HG02798 (cell line): ENCODE data around the gene TMEM35A.
A peak's percentile ranks its signal among the peaks of the same experiment; 100 is the strongest.
"Not testable (repeated sequence)": the region's sequence is repeated elsewhere in the genome, so short reads cannot be mapped to it uniquely, and the experiment has no call there.

Source experiments
- ATAC-seq: cut with Tn5 transposase; IDR thresholded peaks from one replicate; pipeline ENCODE4 v1.9.1; 2021; ENCODE audit warnings: mild to moderate bottlenecking; ENCODE audit not compliant: unreplicated experiment, poor library complexity

TMEM35A gene, protein sequence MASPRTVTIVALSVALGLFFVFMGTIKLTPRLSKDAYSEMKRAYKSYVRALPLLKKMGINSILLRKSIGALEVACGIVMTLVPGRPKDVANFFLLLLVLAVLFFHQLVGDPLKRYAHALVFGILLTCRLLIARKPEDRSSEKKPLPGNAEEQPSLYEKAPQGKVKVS

DNA sequence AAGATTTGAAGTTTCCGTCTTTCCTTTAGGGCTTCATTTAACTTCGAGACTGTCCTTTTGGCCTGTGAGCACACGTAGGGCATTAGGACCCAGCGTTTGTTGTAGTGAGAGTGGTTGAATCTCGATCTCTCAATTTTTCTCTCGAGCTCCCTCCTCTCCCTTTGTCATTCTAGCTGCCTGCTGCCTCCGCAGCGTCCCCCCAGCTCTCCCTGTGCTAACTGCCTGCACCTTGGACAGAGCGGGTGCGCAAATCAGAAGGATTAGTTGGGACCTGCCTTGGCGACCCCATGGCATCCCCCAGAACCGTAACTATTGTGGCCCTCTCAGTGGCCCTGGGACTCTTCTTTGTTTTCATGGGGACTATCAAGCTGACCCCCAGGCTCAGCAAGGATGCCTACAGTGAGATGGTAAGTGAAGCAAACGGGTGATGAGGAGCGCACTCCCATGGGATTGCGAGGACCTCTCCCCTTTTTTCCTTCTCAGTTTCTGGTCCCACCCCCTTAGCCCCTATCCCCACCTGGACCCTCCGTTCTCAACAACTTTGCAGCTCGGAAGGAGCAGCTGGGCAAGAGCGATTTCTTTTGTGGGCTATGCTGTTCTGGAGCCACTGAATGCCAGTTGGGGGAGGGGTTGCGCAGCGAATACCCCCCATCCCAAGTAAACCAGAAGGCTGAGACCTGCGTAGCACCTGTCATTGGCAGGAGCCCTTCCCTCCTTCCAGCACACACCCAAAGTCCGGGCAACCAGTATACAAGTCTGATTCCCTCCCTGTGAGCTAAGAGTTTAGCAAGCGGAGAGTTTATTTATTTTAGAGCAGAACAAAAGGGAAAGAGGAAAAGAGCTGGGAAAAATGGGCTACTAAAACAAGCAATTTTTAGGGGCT lies at the start of gene TMEM35A:
TMEM35A (plus strand) TSS at position 164 of the 883 bp plus-strand sequence; CDS start at position 288, 124 bp downstream.
- ATAC-seq: no peak

DNA sequence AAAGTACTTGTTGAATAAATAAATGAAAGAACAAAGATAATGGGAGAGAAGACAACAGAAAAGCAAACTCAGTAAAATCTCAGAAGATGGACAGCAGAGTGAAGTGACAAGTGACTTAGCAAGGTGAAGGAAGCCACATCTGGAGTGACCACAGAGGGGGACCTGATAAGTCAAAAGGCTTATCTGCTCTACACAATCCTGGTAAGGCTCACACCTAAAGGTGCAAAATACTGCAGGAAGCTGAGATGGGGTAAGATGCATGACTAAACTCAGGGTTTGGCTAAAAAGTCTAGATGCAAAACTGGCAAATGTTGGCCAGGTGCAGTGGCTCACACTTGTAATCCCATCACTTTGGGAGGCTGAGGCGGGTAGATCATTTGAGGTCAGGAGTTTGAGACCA lies 49.0 kb upstream of the TMEM35A start:
- ATAC-seq: no peak

DNA sequence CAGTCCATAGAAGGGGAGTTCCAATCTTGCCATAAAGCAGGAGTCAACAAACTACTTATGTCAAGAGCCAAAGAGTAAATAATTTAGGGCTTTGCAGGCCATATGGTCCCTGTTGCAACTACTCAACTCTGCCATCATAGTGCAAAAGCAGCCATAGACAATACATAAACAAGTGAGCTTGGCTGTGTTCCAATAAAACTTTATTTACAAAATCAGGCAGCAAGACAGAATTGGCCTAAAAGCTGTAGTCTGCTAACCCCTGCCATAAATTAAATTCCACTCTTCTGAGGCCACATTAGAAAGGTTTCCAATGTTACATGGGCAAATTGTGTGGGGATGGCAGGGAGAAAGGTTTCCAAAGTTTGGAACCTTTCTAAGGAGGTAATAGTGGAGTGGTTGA lies 41.4 kb upstream of the TMEM35A start:
- no peak for ATAC-seq

DNA sequence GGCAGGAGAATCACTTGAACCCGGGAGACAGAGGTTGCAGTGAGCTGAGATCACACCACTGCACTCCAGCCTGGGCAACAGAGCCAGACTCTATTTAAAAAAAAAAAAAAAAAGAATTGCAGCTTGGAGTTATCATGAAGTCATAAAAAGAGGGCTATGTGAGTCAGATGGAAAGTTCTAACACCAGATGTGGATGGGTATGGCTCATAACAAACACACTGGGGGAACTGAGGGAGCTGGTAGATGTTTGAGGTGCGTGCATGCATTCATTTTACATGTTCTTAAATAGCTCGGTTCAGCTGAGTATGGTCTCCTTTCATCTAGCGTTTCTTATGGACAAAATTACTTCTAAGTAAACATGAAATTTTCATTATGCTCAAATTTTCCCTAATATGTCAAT lies 38.5 kb upstream of the TMEM35A start:
- ATAC-seq: no peak

DNA sequence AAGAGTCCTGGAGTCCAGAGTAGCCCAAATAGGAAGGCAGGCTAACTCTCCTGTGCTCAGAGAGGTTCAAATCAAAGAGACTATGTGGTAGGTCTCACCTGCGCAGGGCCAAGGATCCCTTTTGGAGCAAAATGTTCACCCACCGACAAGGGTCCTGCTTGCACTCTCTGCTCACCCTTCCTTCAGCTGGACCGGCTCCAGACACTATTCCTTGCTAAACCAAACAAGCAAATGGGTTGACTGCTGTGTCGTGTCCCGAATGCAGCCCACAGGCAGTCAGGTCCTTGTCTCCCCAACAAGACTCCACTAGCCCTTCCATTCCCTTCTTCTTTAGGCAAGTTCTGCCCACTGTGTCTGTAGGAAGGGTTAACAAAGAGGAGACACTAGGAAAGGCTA lies 27.5 kb upstream of the TMEM35A start:
- no peak for ATAC-seq

DNA sequence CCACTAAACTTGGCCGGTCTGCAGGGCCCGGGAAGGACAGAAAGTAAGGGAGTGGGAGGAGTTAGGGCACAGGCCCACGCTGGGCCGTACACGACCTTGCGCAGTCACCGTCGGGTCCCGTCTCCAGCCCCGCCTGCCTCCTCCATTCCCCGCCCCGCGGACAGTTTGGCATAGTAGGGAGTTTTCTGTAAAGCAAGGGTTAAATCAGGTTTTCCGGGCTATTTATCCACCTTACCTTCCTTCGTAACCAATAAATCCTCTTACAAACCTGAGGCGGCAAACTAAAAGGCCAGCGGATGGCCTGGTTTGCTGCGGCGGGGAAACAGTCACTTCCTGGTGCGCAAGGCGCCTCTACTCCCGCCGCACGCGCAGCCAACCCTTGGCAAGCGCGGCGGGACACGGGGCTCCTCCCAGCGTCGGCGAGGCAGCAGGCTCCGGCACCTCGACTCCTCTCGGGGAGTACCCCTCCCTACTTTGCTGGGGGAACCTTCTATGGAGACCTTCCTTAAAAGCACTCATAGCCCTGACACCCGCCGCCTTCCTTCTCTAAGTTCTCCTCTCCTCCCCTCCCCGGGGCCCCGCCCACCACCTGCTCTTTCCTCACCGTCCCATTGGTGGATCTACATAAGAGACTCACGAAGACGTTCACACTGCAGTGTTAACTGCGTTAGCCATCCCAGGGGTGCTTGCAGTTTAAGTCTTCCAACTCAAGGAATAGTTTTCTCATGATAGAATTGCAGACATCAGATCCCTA lies 27.0 kb upstream of the TMEM35A start, which contains the start of gene TRMT2B:
TRMT2B (minus strand) TSS at position 563 of the 754 bp plus-strand sequence. CDS start 9,822 bp downstream, outside the sequence.
- peak; percentile 95 for ATAC-seq

DNA sequence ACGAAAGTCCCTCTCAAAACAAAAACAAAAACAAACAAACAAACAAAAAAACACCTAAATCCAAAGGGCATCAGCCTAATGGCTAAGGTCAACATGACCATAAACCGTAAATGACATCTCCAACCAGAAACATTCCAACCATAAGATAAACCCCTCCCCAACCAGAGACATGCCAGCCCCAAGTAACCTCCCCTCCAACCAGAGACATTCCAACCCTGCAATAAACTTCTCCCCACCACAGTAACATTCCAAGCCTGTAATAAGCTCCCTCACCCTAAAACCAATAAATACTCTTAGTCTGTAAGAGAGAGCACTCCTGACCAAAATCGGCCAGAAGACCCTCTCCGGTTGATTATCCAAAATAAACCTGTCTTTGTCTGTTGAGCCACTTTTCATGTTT lies 22.1 kb upstream of the TMEM35A start:
- ATAC-seq: not testable (repeated sequence)

DNA sequence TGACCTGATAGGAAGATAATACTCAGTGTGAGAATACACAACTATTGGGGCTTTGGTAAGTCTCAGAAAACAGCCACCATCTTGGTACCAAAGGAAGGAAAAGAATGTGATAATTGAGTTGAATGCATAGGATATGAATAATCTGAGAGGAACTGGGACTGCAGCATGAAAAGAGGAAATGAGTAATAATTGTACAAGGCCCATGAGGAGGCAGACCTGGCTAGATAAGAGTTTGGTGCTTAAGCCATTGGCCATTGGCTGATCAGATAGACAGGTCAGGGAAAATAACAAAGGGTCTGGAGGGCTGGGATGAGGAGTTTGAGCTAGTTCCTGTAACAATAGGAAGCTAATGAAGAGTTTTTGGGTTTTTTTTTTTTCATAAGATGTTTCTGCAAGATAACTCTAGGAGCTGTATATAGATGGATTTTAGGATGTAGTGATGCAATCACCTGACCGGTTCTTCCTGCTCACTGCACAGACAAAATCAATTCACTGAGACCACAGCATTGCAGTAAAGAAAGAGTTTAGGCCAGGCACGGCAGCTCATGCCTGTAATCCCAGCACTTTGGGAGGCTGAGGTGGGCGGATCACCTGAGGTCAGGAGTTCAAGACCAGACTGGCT lies 21.5 kb upstream of the TMEM35A start:
- ATAC-seq: peak; percentile 79

DNA sequence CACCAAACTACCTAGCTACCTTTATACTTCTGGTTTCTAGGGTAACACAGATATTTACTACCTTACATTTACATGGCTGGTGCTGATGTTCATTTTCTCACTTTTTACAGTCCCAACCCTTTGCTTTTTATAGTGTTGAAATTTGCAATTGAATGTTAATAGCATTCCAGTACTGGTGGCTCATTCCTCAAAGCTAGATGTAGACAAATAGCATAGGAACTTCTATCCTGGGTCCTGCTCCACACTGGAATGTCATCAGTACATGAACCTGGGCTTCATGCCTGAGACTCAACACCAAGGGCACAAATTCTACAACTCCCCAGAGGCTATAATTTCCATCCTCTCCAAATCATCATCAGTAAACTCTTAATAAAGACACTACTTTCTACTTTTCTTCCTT lies 16.5 kb upstream of the TMEM35A start:
- no peak for ATAC-seq

DNA sequence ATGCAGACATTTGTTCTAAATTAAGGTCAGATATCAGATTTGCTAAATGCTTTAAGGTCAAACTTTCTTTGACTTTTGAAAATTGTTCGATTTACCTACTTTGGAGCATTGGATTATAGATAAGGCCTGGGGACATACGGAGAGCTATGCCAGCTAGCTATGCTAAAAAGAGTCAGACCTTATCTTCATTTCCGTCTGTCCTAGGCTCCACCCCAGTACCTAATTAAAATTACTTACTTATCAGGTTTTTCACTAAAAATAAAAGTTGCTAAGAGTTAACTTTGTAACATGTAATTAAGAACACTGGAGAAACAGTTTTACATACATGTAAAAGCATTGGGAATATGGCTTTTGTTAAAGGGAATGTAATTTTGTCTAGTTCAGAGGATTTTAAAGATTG lies 7.1 kb upstream of the TMEM35A start:
- no peak for ATAC-seq

DNA sequence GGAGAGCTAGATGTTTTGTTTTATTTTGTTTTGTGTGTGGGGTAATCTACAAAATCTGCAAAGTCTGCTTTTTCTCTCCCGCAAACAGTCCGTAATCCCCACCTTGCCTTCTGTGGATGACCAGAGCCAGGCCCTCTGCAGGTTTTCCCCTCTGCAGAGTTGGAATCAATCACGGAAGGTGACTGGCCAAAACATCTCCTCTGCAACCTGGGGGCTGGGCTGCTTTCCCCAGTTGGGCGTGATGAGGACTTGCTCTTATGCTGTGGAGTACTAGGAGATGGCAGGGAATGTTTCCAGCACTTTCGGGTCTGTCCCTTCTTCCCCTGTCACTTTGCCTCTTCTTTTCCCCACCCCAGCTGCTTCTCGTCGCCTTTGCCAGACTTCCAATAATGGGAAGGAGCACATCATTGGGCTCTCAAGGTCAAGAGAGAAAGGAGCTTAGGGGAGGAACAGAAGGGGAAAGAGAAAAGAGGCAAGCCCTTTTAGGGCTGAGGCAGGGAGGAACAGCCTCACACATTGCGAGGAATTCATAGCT lies 1.1 kb downstream of the TMEM35A start:
- no peak for ATAC-seq

DNA sequence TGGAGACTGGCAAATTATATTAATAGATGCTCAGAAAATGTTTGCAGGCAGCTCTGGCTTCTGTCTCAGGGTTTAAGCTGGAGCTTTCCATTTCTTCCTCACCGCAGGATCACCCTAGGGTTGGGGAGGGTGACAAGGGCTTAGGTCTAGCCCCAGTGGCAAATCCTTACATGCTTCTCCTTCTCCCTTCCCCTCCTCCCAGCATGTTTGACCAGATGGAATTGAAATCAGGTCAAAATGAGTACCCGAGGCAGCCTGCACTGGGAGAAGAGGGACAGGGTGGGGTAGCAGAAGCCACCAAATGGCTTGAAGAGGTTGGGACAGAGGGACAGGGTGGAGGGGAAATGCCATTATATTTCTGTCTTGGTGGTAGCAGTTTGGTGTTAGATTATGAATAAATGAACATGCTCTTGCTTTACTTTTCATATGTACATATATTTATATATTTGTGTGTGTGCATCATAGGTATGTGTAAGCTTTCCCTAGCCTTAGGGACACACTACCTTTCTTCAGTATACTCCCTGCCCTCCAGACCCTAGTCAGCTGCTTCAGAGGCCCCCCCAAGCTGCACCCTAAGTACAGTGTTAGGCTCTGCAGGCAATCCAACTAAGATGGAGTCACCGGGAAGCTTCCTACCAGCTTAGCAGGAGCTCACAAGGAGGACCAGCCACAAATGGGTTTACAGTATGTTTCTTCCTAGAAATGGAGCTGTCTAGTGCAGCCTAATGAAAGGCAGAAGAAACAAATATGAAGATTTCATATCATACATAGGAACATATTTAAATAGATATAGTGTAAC lies 1.8 kb downstream of the TMEM35A start:
- no peak for ATAC-seq

DNA sequence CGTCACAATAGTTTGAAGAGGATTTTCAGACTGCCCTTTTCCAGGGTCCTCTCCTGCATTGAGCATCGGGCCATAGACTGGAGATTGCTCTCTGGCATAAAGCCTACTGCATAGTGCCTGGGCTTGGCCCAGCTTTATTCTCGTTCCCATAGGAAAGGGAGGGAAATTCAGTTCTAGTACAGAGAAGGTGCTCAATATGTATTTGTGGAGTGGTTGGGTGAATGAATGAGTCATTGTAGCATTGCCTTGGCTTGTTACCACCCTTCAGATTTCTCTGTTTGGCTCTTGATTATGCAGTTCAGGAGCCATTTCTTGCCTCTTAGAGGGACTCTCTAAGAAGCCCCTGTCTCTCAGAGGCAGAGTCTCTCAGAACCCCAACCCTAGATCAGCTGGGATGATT lies 2.6 kb downstream of the TMEM35A start:
- no peak for ATAC-seq

DNA sequence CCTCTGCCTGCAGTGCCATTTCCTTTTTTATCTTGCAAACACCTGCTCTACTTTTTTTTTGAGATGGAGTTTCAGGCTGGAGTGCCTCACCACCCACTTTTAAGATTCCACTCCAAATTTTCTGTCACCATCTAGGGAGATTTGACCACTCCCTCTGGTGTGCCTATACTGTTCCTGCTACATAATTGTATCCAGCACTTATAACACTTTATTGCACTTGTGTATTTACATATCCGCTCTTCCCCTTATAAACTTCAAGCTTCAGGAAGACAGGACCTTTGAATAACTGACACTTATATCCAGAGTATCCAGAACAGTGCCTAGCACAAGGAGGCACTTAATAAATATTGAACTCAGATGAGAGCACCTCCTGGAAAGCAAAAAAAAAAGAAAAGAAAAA lies 13.1 kb downstream of the TMEM35A start:
- no peak for ATAC-seq

DNA sequence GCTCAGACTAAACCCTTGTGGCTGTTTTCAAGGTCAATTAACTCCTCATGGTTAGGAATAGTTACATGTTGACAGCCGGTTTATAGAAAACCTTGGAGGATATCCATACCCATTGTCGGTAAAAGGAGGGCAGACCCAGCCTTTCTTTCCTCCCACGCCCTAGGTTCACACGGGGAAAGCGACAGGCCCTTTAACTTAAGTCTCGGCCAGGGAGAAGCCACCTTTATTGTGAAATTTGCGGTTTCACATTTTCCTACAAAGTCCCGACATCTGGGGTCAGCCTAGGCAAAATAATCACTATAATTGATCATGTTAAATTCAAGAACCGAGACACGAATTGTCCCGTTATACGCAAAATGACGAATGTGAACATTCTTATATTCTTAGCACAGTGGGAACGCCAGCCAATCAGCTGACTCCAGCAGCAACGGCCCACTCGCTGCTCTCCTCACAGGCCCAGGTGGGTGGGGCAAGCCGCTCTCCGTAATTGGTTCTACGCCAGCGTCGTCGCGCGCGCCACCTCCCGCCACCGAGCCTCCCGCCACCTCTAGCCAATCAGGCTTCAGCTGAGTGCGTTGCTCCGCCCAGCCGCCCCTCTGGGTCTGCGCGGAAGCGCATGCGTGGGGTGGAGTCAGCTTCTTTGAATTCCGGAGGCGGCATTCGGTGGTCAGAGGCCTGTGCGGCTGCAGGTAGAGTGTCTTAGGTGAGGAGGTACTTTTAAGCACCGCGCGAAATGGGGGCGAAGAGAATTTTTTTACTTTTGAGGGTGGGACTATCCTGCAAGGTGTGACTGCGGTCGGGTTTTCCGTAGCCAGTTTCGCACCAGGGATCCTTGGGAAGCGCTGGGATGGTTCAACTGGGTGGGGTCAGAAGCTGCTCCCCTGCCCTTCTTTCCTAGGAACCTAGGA lies 19.1 kb downstream of the TMEM35A start, which contains the start of gene CENPI:
CENPI (plus strand) TSS at position 659 of the 908 bp plus-strand sequence. CDS start 2,867 bp downstream, outside the sequence.
- peak; percentile 99 for ATAC-seq

DNA sequence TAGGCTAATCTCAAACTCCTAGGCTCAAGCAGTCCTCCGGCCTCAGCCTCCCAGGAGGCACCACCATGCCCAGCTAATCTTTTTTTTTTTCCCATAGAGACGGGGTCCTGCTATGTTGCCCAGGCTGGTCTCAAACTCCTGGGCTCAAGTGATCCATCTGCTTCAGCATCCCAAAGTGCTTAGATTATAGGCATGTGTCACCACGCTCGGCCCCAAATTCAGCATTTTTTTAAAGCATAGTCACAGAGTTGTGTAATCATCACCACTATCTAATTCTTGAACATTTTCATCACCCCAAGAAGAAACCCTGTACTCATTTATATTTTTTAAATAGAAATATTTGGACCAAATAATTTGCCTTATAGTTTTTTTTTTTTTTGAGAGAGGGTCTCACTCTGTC lies 29.6 kb downstream of the TMEM35A start:
- ATAC-seq: no peak

DNA sequence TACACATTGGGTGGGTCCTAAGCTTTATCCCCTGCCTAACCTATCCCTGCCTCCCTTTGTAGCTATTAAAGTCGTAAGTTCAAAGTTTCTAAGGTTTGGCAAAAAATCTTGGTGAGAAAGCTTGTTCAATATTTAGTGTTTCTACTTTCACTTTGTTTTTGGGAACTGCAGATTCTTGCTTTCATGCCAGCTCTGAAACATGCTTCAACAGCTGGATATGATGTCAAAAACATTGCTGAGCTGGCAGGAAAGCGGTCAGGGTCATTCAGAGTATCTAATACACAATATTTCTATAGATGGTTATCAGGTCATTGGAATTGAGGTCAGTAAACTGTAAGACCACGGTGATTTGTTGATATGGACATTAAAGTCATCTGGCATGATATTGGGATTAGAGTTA lies 39.0 kb downstream of the TMEM35A start:
- ATAC-seq: no peak

DNA sequence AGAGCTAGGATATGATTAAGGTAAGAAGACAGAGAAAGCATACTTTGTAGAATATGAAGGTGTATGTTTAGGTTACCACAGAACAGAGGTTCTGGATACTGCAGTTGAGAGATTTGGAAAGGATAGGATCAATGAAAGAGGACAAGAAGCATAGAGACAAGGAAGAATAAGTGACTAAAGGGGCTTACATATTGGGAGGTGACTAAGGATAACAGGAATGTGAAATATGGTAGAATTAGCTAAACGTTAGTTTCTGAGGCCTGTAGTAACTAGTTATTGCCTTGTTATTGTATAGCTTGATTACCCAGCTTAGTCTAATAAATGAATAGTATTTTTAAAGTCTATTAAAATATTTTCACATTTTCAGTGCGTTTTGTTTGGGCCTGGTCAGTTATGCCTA lies 57.6 kb downstream of the TMEM35A start:
- ATAC-seq: no peak
